Peyer's patch (tissue), 4 donors: ENCODE measurements around the gene KDM1B.

ENCODE experiments used
- POLR2A ChIP-seq, 2 donors: fragments of 450-650 bp; IDR thresholded peaks; one replicate each; pipeline ENCODE4 v1.5.1; 2017; ENCODE audit warnings: antibody characterized with exemption in 2 of 2, mild to moderate bottlenecking in 2 of 2, moderate library complexity in 2 of 2
- TF ChIP-seq, protein P1 (sequence below), 6 experiments: fragments of 450-650 bp in 4 of 6; fragments of 200-600 bp in 2 of 6; sonication (generic) in 1 of 6; IDR thresholded peaks; one replicate each; pipeline ENCODE4 v1.5.1; 2017 to 2019; ENCODE audit warnings: antibody characterized with exemption in 6 of 6, mild to moderate bottlenecking in 3 of 6, moderate library complexity in 1 of 6

GRCh38 chr6:18204691-18205090 is 49.5 kb downstream of the KDM1B start:
- no peak for TF ChIP-seq POLR2A (IDR thresholded peaks at IDR 0.05)
- TF ChIP-seq, protein P1, sequence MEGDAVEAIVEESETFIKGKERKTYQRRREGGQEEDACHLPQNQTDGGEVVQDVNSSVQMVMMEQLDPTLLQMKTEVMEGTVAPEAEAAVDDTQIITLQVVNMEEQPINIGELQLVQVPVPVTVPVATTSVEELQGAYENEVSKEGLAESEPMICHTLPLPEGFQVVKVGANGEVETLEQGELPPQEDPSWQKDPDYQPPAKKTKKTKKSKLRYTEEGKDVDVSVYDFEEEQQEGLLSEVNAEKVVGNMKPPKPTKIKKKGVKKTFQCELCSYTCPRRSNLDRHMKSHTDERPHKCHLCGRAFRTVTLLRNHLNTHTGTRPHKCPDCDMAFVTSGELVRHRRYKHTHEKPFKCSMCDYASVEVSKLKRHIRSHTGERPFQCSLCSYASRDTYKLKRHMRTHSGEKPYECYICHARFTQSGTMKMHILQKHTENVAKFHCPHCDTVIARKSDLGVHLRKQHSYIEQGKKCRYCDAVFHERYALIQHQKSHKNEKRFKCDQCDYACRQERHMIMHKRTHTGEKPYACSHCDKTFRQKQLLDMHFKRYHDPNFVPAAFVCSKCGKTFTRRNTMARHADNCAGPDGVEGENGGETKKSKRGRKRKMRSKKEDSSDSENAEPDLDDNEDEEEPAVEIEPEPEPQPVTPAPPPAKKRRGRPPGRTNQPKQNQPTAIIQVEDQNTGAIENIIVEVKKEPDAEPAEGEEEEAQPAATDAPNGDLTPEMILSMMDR (IDR thresholded peaks at IDR 0.05), result no peak
